Spinal cord (tissue), 10 donors: Measurements from ENCODE around the gene TGFB2. TPM values are rescaled to one million over a fixed set of nuclear protein-coding genes. Genes with fewer than 3 reads are reported as not detected.
A peak's percentile ranks its signal among the peaks of the same experiment; 100 is the strongest.

Experiments used
- DNase-seq, 6 donors: peaks; one replicate each; pipeline versions ENCODE4 v3.0.0 to v3.0.0-alpha.2; 2013 to 2015; ENCODE audit warnings: low spot score in 6 of 6, low read depth in 4 of 6
- H3K27ac ChIP-seq: one replicate; pipeline ENCODE4 v1.5.1; 2013; ENCODE audit warnings: low read depth, low read length, control low read depth
- H3K27me3 ChIP-seq: one replicate; pipeline ENCODE4 v1.6.1; 2013; ENCODE audit warnings: low read length; ENCODE audit not compliant: control insufficient read depth, insufficient read depth
- H3K36me3 ChIP-seq: one replicate; pipeline ENCODE4 v1.6.1; 2013; ENCODE audit warnings: low read length; ENCODE audit not compliant: control insufficient read depth, insufficient read depth
- H3K4me1 ChIP-seq: one replicate; pipeline ENCODE4 v1.6.1; 2013; ENCODE audit warnings: low read length; ENCODE audit not compliant: control insufficient read depth, insufficient read depth
- H3K4me3 ChIP-seq: one replicate; pipeline ENCODE4 v1.5.1; 2013; ENCODE audit warnings: low read depth, low read length, control low read depth
- H3K9me3 ChIP-seq: one replicate; pipeline ENCODE4 v1.6.1; 2013; ENCODE audit warnings: low read length; ENCODE audit not compliant: control insufficient read depth, insufficient read depth
- WGBS: methylation state at CpG from one replicate; pipeline ENCODE4 v1.1.5; 2013; ENCODE audit warnings: missing lambda C conversion rate; ENCODE audit not compliant: insufficient coverage; 5-methylcytosine and 5-hydroxymethylcytosine counted together
- polyA plus RNA-seq, 2 donors: library from polyadenylated mRNA; unstranded; fragments of 120-200 nt; gene quantifications; one replicate each; pipeline ENCODE4 v1.2.1, GENCODE V29; 2013; ENCODE audit not compliant: insufficient read length in 2 of 2
- total RNA-seq, 2 donors: library from RNA; depleted of rRNA in 1 of 2; stranded (reverse); fragments of 120-200 nt in 1 of 2; fragments of >200 nt in 1 of 2; gene quantifications; one replicate each; pipeline versions ENCODE4 v1.2.3 to v1.2.4, GENCODE V29; 2013 to 2014
- donor health status: healthy.

Gene TGFB2
- total and polyA plus RNA-seq, 4 donors, result 30.7 to 44.1 (median 35.3) TPM

DNA sequence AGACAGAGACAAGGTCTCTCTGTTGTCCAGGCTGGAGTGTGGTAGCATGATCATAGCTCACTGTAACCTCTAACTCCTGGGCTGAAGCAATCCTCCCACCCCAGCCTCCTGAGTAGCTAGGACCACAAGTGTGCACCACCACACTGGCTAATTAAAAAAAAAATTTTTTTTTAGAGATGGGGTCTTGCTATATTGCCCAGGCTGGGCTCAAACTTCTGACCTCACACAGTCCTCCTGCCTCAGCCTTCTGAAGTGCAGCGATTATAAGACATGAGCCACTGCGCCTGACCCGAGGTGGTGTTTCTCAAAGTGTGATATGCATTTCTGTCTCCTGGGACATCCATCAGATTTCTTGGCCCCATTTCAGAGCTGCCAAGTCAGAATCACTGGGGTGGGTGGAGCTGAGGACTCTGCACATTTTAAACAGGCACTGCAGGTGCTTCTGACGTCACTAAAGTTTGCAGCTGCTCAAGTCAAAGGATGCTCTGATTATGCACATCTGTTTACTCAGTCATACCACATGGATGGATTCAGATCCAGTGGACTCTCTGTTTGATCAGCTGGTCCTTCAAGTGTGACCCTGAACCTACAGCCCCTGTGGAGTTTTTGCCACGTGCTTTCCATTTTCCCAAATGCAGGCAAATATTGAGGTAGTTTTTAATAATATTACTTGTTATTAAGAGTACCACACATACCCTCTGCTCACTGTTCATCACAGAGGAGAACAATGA, 21.4 kb downstream of the TGFB2 start:
- WGBS, result 87% methylated on average over 4 of the region's 5 CpGs
- Histone ChIP-seq H3K4me1 (peaks cover 6% of the 10 kb centered on the region), H3K27ac (no peak overlapping the region), H3K27me3 (no peaks in the 10 kb centered on the region), H3K4me3 (no peak overlapping the region), H3K36me3 (peaks cover 10% of the 10 kb centered on the region), H3K9me3 (no peaks in the 10 kb centered on the region)
- peak in 1 of 6 donors; percentile 43 for DNase-seq

GRCh38 chr1:218367118-218367517, 22.0 kb downstream of the TGFB2 start:
- no peak for DNase-seq
- Histone ChIP-seq H3K27me3 (no peaks in the 10 kb centered on the region), H3K9me3 (no peaks in the 10 kb centered on the region), H3K4me3 (no peak overlapping the region), H3K36me3 (peaks cover 10% of the 10 kb centered on the region), H3K4me1 (peaks cover 9% of the 10 kb centered on the region), H3K27ac (no peak overlapping the region)
- WGBS, result 80% methylated on average over 2 of the region's 4 CpGs

DNA sequence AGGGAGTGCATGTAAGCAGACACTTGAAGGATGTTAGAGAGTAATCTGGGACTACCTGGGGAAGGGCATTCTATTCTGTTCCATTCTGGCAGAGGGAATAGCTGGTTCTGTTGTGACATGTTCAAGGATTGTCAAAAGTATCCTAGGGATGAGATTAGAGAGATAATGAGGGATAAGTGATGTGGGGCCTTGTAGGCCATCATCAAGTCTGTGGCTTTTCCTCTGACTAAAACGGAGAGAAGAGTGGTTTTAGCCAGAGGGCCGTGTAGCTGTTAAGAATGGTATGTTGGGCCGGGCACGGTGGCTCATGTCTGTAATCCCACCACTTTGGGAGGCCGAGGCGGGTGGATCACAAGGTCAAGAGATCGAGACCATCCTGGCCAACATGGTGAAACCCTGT, 23.6 kb downstream of the TGFB2 start:
- 93% methylated on average over 3 of the region's 7 CpGs for WGBS
- Histone ChIP-seq H3K27ac (no peak overlapping the region), H3K27me3 (no peaks in the 10 kb centered on the region), H3K4me3 (no peak overlapping the region), H3K4me1 (peaks cover 14% of the 10 kb centered on the region), H3K9me3 (no peaks in the 10 kb centered on the region), H3K36me3 (peaks cover 10% of the 10 kb centered on the region)
- DNase-seq, result no peak

GRCh38 chr1:218369688-218370511, 24.8 kb downstream of the TGFB2 start:
- Histone ChIP-seq H3K4me3 (no peak overlapping the region), H3K9me3 (no peaks in the 10 kb centered on the region), H3K4me1 (peaks cover 14% of the 10 kb centered on the region), H3K36me3 (peaks cover 10% of the 10 kb centered on the region), H3K27ac (peak overlapping the region; percentile 33), H3K27me3 (no peaks in the 10 kb centered on the region)
- no peak for DNase-seq
- WGBS, result 100% methylated on average over 1 of the region's 2 CpGs

DNA sequence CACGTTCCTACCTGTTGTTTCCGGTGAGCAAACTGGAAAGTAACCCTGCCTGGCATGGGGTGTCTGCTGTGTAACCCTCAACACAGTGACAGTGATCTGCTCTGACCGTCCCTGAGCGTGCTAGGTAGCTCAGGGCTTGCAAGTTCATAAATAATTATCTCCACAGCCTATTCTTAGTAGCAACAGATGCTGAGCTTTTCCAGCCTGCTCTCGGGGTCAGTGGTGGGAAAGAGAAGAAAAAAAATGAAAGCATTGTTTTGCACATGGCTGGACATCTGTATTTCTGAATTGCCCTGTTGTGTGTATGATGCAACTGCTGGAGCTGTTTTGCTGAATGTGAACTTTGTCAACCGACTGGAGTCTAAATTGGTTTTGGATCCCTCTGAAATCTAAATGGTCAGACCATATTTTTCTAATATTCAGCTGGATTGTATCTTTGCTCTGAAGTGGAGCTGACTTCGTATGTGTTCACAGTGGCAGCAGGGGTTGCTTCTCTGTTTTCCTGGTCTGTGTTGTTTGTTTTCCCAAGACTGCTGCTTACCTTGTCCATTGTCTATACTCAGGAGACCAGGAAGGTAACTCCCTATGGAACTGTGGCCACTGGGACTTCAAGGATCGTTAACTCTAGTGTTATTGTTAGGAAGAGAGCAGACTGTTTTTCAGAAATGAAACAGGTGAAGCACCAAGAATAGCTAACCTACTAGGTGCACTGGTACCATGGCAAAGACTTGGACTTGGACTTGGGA, 27.0 kb downstream of the TGFB2 start:
- no peaks in the 10 kb centered on the region for H3K27me3 ChIP-seq

GRCh38 chr1:218374401-218375353, 29.5 kb downstream of the TGFB2 start:
- peak in 1 of 6 donors; percentile 35 for DNase-seq
- 47% methylated on average over 3 of the region's 7 CpGs for WGBS
- H3K4me3 ChIP-seq, result no peak overlapping the region
- no peaks in the 10 kb centered on the region for H3K27me3 ChIP-seq
- peak overlapping the region; percentile 0 for H3K27ac ChIP-seq
- H3K36me3 ChIP-seq, result no peaks in the 10 kb centered on the region
- H3K4me1 ChIP-seq, result peaks cover 8% of the 10 kb centered on the region
- H3K9me3 ChIP-seq, result no peaks in the 10 kb centered on the region

More for the DNA sequence above, 27.0 kb downstream of the TGFB2 start:
- Histone ChIP-seq H3K9me3 (no peaks in the 10 kb centered on the region), H3K36me3 (peaks cover 4% of the 10 kb centered on the region), H3K4me1 (peaks cover 8% of the 10 kb centered on the region), H3K4me3 (no peak overlapping the region), H3K27ac (peak overlapping the region; percentile 54)
- WGBS, result 33% methylated on average over 3 of the region's 8 CpGs
- DNase-seq, result peak in 2 of 6 donors; percentile 17 to 72

DNA sequence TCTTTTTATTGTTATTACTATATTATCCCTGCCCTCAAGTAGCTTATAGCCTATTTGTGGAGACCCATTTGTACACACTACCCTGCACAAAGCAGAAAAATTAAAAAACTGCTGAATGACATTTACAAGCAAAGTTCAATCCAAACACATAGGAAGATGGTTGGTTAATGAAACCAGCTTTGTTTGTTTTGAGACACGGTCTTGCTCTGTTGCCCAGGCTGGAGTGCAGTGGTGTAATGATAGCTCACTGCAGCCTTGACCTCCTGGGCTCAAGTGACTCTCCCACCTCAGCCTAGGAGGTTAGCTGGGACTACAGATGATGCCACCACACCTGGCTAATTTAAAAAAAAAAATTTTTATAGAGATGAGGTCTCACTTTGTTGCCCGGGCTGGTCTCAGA, 31.6 kb downstream of the TGFB2 start:
- H3K27ac ChIP-seq, result no peak overlapping the region
- no peaks in the 10 kb centered on the region for H3K9me3 ChIP-seq
- H3K4me1 ChIP-seq, result peaks cover 10% of the 10 kb centered on the region
- H3K36me3 ChIP-seq, result no peaks in the 10 kb centered on the region
- WGBS, result no CpG with 5 or more reads among the region's 2 CpGs
- no peak for DNase-seq
- no peak overlapping the region for H3K4me3 ChIP-seq
- H3K27me3 ChIP-seq, result no peaks in the 10 kb centered on the region

DNA sequence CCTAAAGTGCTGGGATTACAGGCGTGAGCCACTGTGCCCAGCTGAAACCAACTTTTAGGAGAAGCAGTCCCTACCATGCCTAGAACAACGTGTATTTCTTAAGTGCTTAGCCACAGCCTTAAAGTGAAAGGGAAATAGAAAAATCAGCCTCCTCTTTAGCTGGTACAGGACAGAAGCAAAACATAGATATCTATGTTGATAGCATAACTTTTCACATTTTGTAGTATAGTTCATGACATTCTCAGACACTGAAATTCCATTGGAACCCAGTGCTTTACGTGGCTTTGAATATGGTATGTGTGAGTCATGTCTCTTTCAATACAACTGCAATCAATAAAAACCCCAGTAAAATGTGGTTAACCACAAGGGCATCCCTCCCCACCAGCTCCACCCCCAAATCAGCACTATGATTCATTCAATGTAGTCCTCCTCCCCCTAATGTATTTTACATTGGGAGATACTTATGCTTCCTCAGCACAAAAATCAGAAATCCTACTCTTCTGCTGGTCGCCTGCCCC, 32.1 kb downstream of the TGFB2 start:
- DNase-seq, result no peak
- no peaks in the 10 kb centered on the region for H3K9me3 ChIP-seq
- H3K4me3 ChIP-seq, result no peak overlapping the region
- no peak overlapping the region for H3K27ac ChIP-seq
- no peaks in the 10 kb centered on the region for H3K36me3 ChIP-seq
- H3K4me1 ChIP-seq, result peaks cover 8% of the 10 kb centered on the region
- H3K27me3 ChIP-seq, result no peaks in the 10 kb centered on the region
- WGBS, result 83% methylated on average over 1 of the region's 4 CpGs
